Psoas muscle (tissue), 8 donors: ENCODE data around the gene KCNJ18. TPM values are rescaled to one million over a fixed set of nuclear protein-coding genes. Genes with fewer than 3 reads are reported as not detected.
"Not testable (repeated sequence)": the region's sequence is repeated elsewhere in the genome, so short reads cannot be mapped to it uniquely, and the experiment has no call there.

Experiments
- ATAC-seq, 4 donors: fragments of 200-7000 bp; cut with Tn5 transposase; one replicate each; pipeline ENCODE4 v1.9.1; 2020; ENCODE audit warnings: moderate library complexity in 3 of 4, mild to moderate bottlenecking in 2 of 4
- DNase-seq, 2 donors: peaks; one replicate each; pipeline ENCODE4 v3.0.0-alpha.2; 2020
- H3K27ac ChIP-seq: fragments of 200-600 bp; one replicate; pipeline ENCODE4 v1.8.0; 2022
- H3K27me3 ChIP-seq, 3 donors: fragments of 200-600 bp in 1 of 3; one replicate each; pipeline versions ENCODE4 v1.6.1 to v1.8.0; 2013 to 2022; ENCODE audit warnings: low read length in 2 of 3, mild to moderate bottlenecking in 2 of 3, moderate library complexity in 1 of 3; ENCODE audit not compliant: insufficient read depth in 3 of 3
- H3K36me3 ChIP-seq, 2 donors: fragments of 200-600 bp in 1 of 2; one replicate each; pipeline versions ENCODE4 v1.6.1 to v1.8.0; 2013 to 2022; ENCODE audit warnings: low read depth in 1 of 2, mild to moderate bottlenecking in 1 of 2, moderate library complexity in 1 of 2; ENCODE audit not compliant: insufficient read depth in 1 of 2
- H3K4me1 ChIP-seq: fragments of 200-600 bp; one replicate; pipeline ENCODE4 v1.8.0; 2022
- H3K4me3 ChIP-seq: fragments of 200-600 bp; one replicate; pipeline ENCODE4 v1.8.0; 2022; ENCODE audit warnings: mild to moderate bottlenecking
- H3K9me3 ChIP-seq: fragments of 200-600 bp; one replicate; pipeline ENCODE4 v1.8.0; 2022
- WGBS, 3 donors: extraction: QIAGEN DNeasy Blood & Tissue Kit; methylation state at CpG; one replicate each; pipeline versions ENCODE4 v1.1.6 to v1.1.7; 2013; 5-methylcytosine and 5-hydroxymethylcytosine counted together
- intact Hi-C, 2 donors: fragments of 100-400 bp; cut with DNase I; formaldehyde crosslinking; loops; one replicate each; pipeline versions ENCODE4 v1.11.0 to v1.14.2; 2022
- long read RNA-seq, 2 donors: library from polyadenylated mRNA; unstranded; transcript quantifications; one replicate each; pipeline ENCODE4 v2.0.0, GENCODE V29; 2021
- polyA plus RNA-seq, 3 donors: library from polyadenylated mRNA; stranded (reverse); fragments of 200-250 nt; gene quantifications; one replicate each; pipeline ENCODE4 v1.2.3, GENCODE V29; 2013
- total RNA-seq, 4 donors: library from RNA; stranded (reverse); fragmentation: NEBNext Ultra II Directional in 2 of 4; extraction: Animal tissue kit (Norgen Biotek cat#: 25700) in 2 of 4; gene quantifications; one replicate each; pipeline versions ENCODE4 v1.2.1 to v1.2.4, GENCODE V29; 2021 to 2023
- donor health status: healthy with polysubstance abuse.
- donor health status: DM: no; HTN: no; CAD: no; lungs with moderate emphysema.
- donor health status: Bipolar disorder and iron deficiency.
- donor health status: healthy.
- donor health status: DM: yes; HTN: yes; CAD: no.
- donor health status: DM: no; HTN: no; CAD: no.
- donor health status: DM: no; HTN: no; CAD: no.
- donor health status: DM: yes; HTN: yes; CAD: no.

KCNJ18 gene
- not detected for total RNA-seq
- under 1 TPM in 1 of 3 donors, not detected in 2; 0.03 TPM for polyA plus RNA-seq
- long read RNA-seq, donor 1 = 0 reads
- long read RNA-seq, donor 2 = 0 reads

- H3K4me3 ChIP-seq, DNase-seq, H3K27me3 ChIP-seq, intact Hi-C loops, H3K36me3 ChIP-seq, H3K4me1 ChIP-seq, H3K9me3 ChIP-seq, H3K27ac ChIP-seq: not testable (repeated sequence)
- ATAC-seq = peak in 3 of 4 donors; percentile 31 to 71 (median 59)
- WGBS, 3 donors = 68 to 74% (median 68%) methylated on average over 14 to 18 of the region's 18 CpGs
Measured at GRCh38 chr17:21691883-21692703, at the start of gene KCNJ18. Gene KCNJ18, plus strand, starts transcription at chr17:21692523. Its CDS starts 10,264 bp downstream, at chr17:21702787.

GRCh38 chr17:21648125-21648524 is 44.2 kb upstream of the KCNJ18 start:
- H3K27ac ChIP-seq, H3K4me3 ChIP-seq, H3K9me3 ChIP-seq, DNase-seq, H3K27me3 ChIP-seq, ATAC-seq, H3K4me1 ChIP-seq, intact Hi-C loops, H3K36me3 ChIP-seq: not testable (repeated sequence)
- 72 to 77% (median 75%) methylated on average over 6 of the region's 6 CpGs for WGBS, 3 donors

GRCh38 chr17:21650043-21650442 is 42.3 kb upstream of the KCNJ18 start:
- H3K9me3 ChIP-seq, H3K4me1 ChIP-seq, H3K27ac ChIP-seq, H3K4me3 ChIP-seq, H3K36me3 ChIP-seq, DNase-seq, ATAC-seq, H3K27me3 ChIP-seq, intact Hi-C loops: not testable (repeated sequence)
- WGBS, 3 donors = 78 to 85% (median 85%) methylated on average over 1 of the region's 1 CpG

- 29 to 36% (median 31%) methylated on average over 4 of the region's 4 CpGs for WGBS, 3 donors
- H3K27me3 ChIP-seq, H3K27ac ChIP-seq, H3K36me3 ChIP-seq, intact Hi-C loops, H3K9me3 ChIP-seq, H3K4me3 ChIP-seq, DNase-seq, H3K4me1 ChIP-seq, ATAC-seq: not testable (repeated sequence)
Measured at GRCh38 chr17:21652049-21652448, 40.3 kb upstream of the KCNJ18 start.

- intact Hi-C loops, H3K27ac ChIP-seq, H3K4me3 ChIP-seq, H3K36me3 ChIP-seq, H3K9me3 ChIP-seq, H3K27me3 ChIP-seq, DNase-seq, ATAC-seq, H3K4me1 ChIP-seq: not testable (repeated sequence)
- 74 to 88% (median 84%) methylated on average over 9 to 10 of the region's 10 CpGs for WGBS, 3 donors
Measured at GRCh38 chr17:21653211-21653610, 39.1 kb upstream of the KCNJ18 start.

- H3K36me3 ChIP-seq, H3K27ac ChIP-seq, H3K9me3 ChIP-seq, H3K27me3 ChIP-seq, DNase-seq, H3K4me3 ChIP-seq, H3K4me1 ChIP-seq, intact Hi-C loops, ATAC-seq: not testable (repeated sequence)
- WGBS, 3 donors = 59 to 70% (median 64%) methylated on average over 42 to 47 of the region's 47 CpGs
Measured at GRCh38 chr17:21656518-21657309, 35.6 kb upstream of the KCNJ18 start.

- H3K4me1 ChIP-seq, DNase-seq, H3K27me3 ChIP-seq, ATAC-seq, H3K27ac ChIP-seq, H3K36me3 ChIP-seq, H3K9me3 ChIP-seq, intact Hi-C loops, H3K4me3 ChIP-seq: not testable (repeated sequence)
- 42 to 56% (median 50%) methylated on average over 4 to 6 of the region's 7 CpGs for WGBS, 3 donors
Measured at GRCh38 chr17:21659635-21660034, 32.7 kb upstream of the KCNJ18 start.

GRCh38 chr17:21661455-21661854 is 30.9 kb upstream of the KCNJ18 start:
- DNase-seq, H3K4me1 ChIP-seq, H3K36me3 ChIP-seq, H3K27ac ChIP-seq, H3K27me3 ChIP-seq, H3K9me3 ChIP-seq, ATAC-seq, intact Hi-C loops, H3K4me3 ChIP-seq: not testable (repeated sequence)
- 49 to 94% (median 91%) methylated on average over 1 of the region's 1 CpG for WGBS, 3 donors

- H3K4me3 ChIP-seq, H3K27ac ChIP-seq, intact Hi-C loops, H3K27me3 ChIP-seq, H3K9me3 ChIP-seq, H3K4me1 ChIP-seq, ATAC-seq, H3K36me3 ChIP-seq: not testable (repeated sequence)
- 73 to 82% (median 75%) methylated on average over 2 to 3 of the region's 3 CpGs for WGBS, 3 donors
- peak in 1 of 2 donors; percentile 3 for DNase-seq
Measured at GRCh38 chr17:21663166-21663565, 29.2 kb upstream of the KCNJ18 start.

GRCh38 chr17:21663614-21664474 is 28.5 kb upstream of the KCNJ18 start:
- H3K4me3 ChIP-seq, H3K4me1 ChIP-seq, H3K36me3 ChIP-seq, DNase-seq, H3K9me3 ChIP-seq, intact Hi-C loops, H3K27ac ChIP-seq, H3K27me3 ChIP-seq: not testable (repeated sequence)
- 57 to 65% (median 63%) methylated on average over 7 of the region's 7 CpGs for WGBS, 3 donors
- ATAC-seq = peak in 2 of 4 donors; percentile 51
